HG03060 (cell line): Measurements from ENCODE around the gene EMB.
"Not testable (repeated sequence)": the region's sequence is repeated elsewhere in the genome, so short reads cannot be mapped to it uniquely, and the experiment has no call there.

Source experiments
- ATAC-seq: cut with Tn5 transposase; IDR thresholded peaks from one replicate; pipeline ENCODE4 v1.9.1; 2021; ENCODE audit warnings: low read depth, moderate number of reproducible peaks; ENCODE audit not compliant: unreplicated experiment

Gene EMB, protein sequence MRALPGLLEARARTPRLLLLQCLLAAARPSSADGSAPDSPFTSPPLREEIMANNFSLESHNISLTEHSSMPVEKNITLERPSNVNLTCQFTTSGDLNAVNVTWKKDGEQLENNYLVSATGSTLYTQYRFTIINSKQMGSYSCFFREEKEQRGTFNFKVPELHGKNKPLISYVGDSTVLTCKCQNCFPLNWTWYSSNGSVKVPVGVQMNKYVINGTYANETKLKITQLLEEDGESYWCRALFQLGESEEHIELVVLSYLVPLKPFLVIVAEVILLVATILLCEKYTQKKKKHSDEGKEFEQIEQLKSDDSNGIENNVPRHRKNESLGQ

DNA sequence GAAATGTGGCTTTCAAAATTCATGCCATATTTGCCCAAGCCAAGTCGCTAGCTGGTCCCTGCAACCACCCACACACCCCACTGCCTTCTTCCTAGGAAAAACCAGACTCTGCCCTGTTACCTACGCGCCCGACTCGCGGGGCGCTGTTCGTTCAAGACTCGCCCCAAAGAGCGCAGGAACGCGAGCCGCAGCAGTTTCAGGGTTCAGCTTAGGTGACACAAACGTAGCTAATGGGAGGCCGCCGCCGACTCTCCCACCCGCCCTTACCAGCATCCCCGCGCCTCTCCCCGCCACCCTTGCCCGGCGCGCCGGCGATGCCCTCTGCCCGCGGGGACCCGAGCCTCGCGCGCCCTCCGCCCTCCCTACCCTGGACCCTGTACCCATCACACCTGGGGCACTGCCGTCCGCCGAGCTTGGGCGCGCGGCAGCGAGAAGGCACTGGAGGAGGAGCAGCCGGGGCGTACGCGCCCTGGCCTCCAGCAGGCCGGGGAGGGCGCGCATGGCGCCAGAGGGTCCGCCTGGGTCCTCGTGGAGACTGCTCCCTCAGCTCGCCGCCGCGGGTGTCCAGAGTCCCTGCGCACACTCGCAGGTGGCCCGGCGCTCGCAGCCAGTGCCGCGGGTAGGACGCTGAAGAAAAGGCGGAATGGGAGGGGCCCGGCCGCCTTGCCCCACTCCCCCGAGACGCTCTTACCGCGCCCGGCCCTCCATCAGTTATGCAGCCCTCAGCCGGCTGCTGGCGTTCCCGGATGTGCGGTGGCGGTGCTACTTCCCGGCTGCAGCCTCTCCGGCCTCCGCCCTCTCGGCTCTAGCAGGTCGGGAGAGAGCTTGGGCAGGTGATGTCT, at the start of gene EMB:
EMB (minus strand) TSS at position 638 of the 842 bp plus-strand sequence; CDS start at position 501, 137 bp downstream.
- peak; percentile 38 for ATAC-seq

DNA sequence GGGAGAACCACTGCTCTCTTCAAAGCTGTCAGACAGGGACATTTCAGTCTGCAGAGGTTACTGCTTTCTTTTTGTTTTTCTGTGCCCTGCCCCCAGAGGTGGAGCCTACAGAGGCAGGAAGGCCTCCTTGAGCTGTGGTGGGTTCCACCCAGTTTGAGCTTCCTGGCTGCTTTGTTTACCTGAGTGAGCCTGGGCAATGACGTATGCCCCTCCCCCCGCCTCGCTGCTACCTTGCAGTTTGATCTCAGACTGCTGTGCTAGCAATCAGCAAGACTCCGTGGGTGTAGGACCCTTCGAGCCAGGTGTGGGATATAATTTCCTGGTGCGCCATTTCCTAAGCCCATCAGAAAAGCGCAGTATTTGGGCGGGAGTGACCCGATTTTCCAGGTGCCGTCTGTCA, 48.4 kb upstream of the EMB start:
- ATAC-seq: not testable (repeated sequence)

DNA sequence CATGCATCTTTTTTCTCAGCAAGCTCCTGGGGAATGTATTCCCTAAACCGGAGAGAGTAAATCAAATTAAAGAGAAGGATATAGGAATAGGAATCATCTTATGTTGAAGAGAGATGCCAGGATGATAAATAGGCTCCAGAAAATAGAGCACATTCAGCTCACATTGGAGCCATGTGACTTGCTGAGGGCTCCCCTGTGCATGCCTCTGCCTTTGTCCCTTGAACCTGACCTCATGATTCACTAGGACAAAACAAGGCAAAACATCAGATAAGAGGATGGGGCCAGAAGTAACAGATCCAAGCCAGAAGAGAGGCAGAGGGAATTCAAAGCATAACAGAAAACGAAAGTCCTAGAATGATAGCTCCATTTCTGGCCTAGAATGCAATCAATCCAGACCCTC, 37.7 kb upstream of the EMB start:
- ATAC-seq: not testable (repeated sequence)

DNA sequence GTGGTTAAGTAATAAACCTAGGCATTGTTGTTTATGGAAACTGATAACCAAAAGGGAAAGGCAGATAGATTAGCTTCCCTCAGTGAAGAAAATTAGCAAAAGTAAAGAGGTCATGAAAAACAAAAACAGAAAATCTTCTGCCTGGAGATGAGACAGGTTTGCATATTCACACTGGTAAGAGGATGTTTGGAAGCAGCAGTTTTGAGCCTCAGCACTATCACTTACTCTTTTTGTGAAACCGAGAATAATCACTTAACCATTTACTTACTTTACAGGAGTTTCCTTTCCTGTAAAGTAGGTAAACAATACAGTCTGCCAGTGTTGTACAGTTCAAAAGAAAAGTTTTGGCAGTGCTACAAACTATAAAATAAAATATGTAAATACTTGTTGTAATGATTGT, 35.5 kb upstream of the EMB start:
- ATAC-seq: peak; percentile 95

DNA sequence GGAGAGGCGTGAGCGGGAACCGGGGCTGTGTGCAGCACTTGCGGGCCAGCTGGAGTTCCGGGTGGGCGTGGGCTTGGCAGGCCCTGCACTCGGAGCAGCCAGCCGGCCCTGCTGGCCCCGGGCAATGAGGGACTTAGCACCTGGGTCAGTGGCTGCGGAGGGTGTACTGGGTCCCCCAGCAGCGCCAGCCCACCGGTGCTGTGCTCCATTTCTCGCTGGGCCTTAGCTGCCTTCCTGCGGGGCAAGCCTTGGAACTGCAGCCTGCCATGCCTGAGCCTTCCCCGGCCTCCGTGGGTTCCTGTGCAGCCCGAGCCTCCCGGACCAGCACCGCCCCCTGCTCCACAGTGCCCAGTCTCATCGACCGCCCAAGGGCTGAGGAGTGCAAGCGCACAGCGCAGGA, 23.9 kb upstream of the EMB start:
- not testable (repeated sequence) for ATAC-seq

DNA sequence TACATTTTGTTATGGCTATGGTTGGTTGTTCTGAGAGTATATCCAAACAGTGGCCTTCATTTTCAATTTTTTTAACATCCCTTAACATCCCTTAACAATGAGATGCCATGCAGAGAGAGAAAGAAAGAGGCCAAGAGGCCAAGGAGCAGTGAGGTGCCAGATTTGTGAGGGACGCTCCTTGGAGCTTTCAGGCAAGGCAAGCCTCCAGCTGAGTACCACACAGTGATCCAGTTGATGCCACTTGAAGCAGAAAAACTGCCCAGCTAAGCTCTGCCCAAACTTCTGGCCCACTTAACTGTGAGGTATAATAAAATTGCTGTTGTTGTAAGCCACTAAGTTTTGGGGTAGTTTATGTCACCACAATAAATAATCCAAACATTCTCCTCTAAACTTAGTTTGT, 22.6 kb upstream of the EMB start:
- no peak for ATAC-seq

DNA sequence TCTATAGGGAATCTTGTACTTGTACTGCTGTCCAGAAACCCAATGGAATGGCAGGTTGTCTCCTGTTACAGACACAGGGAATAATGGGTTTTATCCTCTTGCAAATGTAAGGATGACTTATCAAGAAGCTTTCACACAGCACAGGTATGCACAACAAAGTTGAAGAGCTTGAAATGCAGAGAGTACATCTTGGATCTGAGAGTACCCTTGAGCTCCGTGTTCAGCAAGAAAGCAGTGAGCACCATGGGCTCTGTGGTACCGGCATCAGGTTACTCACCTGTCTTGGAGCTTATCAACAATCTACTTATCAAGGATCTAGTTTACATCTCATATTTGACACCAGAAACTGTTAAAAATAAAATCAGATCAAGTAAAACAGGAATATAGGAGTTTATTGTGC, 22.0 kb upstream of the EMB start:
- ATAC-seq: no peak

DNA sequence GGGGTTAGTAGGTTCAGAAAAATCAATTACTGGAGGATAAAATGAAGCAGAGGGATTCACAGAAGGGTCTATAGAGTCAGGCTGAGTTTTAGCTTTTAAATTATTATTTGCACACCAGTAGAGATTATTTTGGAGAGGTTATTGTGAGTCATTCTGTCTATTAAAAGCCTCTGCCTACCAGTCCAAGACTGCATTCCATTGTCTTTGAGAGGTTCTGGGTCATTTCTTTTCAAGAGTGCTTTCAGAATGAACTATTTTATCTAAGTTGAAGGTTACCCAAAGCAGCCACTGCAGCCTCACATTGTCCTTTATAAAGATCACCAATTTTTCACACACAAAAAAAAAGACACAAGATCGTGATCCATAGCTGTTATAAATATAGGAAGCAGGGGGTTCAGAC, 21.5 kb upstream of the EMB start:
- ATAC-seq: not testable (repeated sequence)

DNA sequence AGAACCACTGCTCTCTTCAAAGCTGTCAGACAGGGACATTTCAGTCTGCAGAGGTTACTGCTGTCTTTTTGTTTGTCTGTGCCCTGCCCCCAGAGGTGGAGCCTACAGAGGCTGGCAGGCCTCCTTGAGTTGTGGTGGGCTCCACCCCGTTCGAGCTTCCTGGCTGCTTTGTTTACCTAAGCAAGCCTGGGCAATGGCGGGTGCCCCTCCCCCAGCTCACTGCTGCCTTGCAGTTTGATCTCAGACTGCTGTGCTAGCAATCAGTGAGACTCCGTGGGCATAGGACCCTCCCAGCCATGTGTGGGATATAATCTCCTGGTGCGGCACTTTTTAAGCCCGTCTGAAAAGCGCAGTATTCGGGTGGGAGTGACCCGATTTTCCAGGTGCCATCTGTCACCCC, 17.3 kb upstream of the EMB start:
- not testable (repeated sequence) for ATAC-seq

DNA sequence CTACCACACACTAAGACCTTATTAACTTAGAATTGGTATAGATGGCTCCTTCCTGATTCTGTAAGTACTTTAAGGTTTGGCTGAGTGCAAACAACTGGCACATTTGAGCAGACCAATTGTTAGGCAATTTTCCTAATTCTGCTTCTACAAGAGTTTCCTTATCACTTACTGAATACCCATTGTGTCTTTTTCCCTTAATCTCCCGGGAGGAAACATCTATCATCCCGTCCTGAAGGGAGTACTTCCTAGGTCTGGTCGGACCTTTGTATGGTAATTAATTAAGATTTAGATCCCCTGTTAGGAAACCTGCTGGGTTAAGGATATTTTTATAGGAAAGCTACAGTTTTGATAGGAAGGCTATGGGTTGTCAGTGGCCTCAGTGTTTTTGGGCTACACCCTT, 8.2 kb upstream of the EMB start:
- ATAC-seq: not testable (repeated sequence)

DNA sequence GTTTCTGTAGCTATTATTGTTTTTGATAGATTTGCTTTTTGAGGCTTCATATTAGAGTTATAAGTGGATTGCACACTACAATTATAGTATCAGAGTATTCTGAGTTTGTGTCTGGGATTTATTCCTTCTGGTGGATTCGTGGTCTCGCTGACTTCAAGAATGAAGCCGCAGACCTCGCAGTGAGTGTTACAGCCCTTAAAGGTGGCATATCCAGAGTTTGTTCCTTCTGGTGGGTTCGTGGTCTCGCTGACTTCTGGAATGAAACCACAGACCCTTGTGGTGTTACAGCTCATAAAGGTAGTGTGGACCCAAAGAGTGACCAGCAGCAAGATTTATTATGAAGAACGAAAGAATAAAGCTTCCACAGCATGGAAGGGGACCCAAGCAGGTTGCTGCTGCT, 6.9 kb upstream of the EMB start:
- ATAC-seq: no peak

DNA sequence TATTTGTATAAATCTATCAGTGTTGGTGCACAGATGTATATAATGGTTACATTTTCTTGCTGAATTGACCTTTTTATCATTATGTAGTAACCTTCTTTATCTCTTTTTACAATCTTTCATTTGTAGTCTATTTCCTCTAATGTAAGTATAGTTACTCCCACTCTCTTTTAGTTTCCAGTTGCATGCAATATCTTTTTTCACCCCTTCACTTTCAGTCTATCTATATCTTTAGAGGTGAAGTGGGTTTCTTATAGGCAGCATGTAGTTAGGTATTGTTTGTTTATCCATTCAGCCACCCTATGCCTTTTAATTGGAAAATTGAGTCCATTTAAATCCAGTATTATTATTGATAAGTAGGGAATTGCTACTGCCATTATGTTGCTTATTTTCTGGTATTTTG, 6.1 kb upstream of the EMB start:
- no peak for ATAC-seq

DNA sequence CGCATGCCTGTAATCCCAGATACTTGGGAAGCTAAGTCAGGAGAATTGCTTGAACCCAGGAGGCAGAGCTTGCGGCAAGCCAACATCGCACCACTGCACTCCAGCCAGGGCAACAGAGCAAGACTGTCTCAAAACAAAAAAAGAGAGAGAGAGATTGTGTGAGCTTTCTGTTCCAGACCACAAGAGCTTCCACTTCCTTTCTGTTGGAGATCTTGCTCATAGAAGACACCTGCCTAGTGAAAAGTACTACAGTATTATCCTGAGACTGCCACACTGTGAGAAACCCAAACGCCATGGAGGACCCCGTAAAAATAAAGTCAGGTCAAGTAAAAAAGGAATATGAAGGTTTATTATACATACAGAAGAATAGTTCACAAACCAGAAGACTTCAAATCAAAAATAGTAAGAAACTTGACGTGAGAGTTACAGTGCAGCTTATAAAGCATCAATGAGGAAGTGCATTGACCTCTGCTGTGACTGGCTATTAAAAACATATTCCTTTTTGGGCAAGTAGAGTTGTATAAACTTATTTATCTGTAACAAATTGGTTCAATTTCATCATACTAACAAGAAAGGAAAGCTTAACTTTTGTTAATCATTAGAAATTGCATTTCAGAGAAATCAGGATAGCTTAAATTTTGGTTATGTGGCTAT, 4.3 kb upstream of the EMB start:
- ATAC-seq: peak; percentile 80

DNA sequence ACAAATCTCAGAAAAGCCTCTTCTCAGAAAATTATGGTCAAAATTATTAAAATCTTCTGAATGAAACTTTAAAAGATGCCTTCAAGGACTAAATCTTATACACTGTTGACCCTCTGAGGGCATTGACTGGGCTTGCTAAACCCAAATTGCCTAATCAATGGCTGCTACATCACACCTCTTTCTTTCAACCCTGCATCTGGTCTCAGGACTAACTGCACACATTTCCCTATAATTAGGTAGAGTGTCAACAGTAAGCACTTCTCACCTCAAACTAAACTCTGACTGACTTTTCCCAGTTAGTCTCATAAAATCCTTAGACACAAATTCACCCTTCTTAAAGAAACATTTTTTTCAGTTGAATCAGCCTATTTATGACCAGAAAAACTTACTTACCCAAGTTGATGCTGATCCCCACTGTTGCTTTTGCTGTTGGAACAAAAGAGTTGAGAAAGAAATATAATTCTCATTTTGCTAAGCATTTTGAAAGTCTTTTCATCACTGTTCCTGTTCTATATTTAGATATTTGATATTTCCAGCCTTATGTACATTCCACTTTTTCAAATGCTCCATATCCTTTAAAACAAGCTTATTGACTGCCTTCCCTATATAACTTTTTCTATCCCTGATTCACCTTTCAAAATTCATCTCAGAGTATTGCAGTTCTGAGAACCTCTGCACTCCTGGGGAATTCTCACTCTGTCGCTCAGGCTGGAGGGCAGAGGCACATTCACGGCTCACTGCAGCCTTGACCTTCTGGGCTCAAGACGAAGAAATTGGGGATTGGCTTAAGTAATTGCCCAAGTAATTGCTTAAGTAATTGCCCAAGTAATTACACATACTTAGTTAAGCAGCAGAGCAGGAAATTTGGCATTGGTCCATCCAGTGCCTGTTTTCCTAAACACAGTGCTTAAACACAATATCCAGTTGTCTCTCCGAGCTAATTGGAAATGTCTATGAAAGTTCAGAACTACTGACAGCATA, 1.8 kb upstream of the EMB start:
- ATAC-seq: not testable (repeated sequence)

DNA sequence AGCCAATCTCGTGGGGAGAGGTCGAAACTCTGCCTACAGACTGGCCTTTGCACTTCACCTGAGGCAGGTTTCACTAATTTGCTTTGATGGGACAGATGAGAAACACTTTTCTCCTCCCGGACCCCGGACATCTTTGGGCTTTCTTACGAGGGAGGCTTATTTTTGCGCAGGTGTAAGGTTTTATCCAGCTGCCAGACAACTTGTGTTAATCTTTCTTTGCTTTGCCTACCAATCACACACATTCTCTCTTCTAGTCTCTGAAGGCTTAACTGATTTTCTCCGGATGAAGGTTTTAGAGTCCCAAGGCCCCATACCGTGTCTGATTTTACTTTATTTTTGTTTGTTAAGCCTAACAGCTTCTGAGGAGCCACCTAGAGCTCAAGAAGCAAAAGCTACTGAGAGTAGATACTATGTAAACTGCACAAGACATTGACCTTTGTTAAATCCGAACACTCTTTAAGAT, 436 bp upstream of the EMB start:
- ATAC-seq: no peak

DNA sequence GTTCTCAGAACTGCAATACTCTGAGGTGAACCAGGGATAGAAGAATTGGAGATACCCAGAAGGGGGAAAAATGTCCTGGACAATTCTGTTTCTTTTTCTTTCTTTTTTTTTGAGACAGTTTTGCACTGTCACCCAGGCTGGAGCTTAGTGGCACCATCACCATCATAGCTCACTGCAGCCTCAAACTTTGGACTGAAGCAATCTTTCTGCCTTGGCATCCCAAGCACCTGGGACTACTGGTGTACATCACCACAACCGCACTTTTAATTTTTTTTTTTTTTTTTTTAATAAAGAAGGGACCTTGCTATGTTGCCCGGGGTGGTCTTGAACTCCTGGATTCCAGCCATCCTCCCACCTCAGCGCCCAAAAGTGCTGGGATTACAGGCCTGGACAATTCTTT, 1.9 kb downstream of the EMB start:
- no peak for ATAC-seq

DNA sequence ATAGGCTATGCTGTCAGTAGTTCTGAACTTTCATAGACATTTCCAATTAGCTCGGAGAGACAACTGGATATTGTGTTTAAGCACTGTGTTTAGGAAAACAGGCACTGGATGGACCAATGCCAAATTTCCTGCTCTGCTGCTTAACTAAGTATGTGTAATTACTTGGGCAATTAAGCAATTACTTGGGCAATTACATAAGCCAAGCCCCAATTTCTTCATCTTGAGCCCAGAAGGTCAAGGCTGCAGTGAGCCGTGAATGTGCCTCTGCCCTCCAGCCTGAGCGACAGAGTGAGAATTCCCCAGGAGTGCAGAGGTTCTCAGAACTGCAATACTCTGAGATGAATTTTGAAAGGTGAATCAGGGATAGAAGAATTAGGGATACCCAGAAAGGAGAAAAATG, 3.0 kb downstream of the EMB start:
- ATAC-seq: not testable (repeated sequence)

DNA sequence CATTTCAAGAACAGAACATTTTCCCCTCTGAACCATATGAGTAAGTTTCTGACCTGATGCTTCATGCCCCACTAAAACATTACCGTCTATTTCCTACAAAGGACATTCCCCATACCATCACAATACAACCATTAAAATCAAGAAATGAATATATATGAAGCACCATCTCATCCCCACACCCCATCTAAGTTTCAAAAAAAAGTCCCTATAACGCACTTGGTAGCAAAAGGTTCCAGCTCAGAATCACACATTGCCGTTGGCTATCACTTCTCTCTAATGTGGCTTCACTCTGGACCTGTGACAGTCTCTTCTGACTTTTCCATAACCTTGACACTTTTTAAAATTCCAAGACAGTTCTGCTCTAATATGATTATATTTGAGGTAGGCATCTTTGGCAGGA, 5.9 kb downstream of the EMB start:
- ATAC-seq: no peak

DNA sequence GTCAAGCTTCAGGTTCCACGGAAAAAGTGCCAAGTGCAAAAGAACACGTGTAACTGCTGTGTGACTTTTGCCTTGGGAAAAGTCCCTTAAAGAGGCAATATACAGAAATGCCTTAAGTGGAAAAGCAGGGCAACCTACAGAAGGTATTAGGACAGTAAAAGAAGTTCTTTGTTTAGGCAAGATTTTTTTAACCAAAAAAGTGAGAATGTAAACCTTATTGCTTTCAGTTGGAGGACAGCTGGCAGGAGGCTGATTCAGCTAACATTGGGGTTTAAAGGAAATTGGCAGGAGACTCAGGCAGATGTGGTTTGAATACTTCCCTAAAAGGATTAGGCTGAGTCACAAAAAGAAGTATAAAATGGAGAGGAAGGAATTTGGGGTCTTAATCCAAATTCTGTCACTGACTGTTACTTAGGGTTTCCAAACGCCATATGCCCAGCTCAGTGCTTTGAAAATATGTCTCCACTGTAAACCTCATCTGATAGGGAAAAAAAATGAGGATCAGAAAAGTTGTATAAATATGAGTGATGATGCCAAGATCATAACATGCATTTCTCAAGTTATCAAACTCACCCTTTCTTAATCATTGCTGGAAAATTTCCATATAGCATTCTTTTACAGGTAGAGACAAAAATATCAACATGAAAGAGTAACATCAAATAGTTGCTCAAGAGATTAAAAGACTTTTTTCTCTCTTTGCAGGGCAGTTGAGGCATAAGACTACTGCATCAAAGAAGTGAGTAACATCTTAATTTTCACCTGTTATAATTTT, 9.8 kb downstream of the EMB start:
- ATAC-seq: not testable (repeated sequence)
